Tibial artery (tissue), 4 donors: ENCODE measurements around the gene GPR35.

Source experiments
- DNase-seq, 2 donors: peaks; one replicate each; pipeline ENCODE4 v3.0.0-alpha.2; 2019
- H3K27ac ChIP-seq, 2 donors: fragments of 200-600 bp; sonication (generic) in 1 of 2; 1 replicate in 1 of 2; 2 replicates in 1 of 2; pipeline ENCODE4 v1.5.1; 2018 to 2019; ENCODE audit warnings: mild to moderate bottlenecking in 1 of 2
- H3K27me3 ChIP-seq, 2 donors: fragments of 200-600 bp; sonication (generic) in 1 of 2; one replicate each; pipeline versions ENCODE4 v1.5.1 to v1.6.0; 2016 to 2019
- H3K36me3 ChIP-seq, 3 donors: fragments of 200-600 bp; sonication (generic) in 2 of 3; one replicate each; pipeline ENCODE4 v1.5.1; 2016 to 2019; ENCODE audit warnings: mild to moderate bottlenecking in 2 of 3
- H3K4me1 ChIP-seq, 4 donors: fragments of 200-600 bp; sonication (generic) in 2 of 4; 1 replicate in 3 of 4; 2 replicates in 1 of 4; pipeline ENCODE4 v1.5.1; 2016 to 2019
- H3K4me3 ChIP-seq, 2 donors: fragments of 200-600 bp; sonication (generic) in 1 of 2; 1 replicate in 1 of 2; 2 replicates in 1 of 2; pipeline ENCODE4 v1.5.1; 2018 to 2019; ENCODE audit warnings: mild to moderate bottlenecking in 2 of 2
- H3K9me3 ChIP-seq, 3 donors: fragments of 200-600 bp; sonication (generic) in 1 of 3; one replicate each; pipeline ENCODE4 v1.5.1; 2016 to 2019
- CTCF ChIP-seq, 2 experiments: fragments of 200-600 bp in 1 of 2; fragments of 450-650 bp in 1 of 2; IDR thresholded peaks; one replicate each; pipeline ENCODE4 v1.5.1; 2017 to 2019; ENCODE audit warnings: antibody characterized with exemption in 2 of 2, mild to moderate bottlenecking in 1 of 2, moderate library complexity in 1 of 2
- intact Hi-C: fragments of 100-400 bp; cut with DNase I; formaldehyde crosslinking; loops from one replicate; pipeline ENCODE4 v1.15.0; 2023; ENCODE audit warnings: low total_unique reads

The GPR35 gene

GRCh38 chr2:240594511-240595380, 30.5 kb upstream of the GPR35 start:
- peaks cover 13 to 76% (median 62%) of the 10 kb centered on the region in 3 donors for H3K36me3 ChIP-seq
- H3K4me3 ChIP-seq = no peak overlapping the region
- peak in 1 of 2 donors; percentile 64 for DNase-seq
- H3K27me3 ChIP-seq = no peaks in the 10 kb centered on the region
- TF ChIP-seq CTCF (IDR thresholded peaks at IDR 0.05) = no peak
- intact Hi-C loops = loop anchor here (10.0 kb wide), 1 partner anchor 560 kb away; the partner anchor contains the start of gene PPP1R7
- H3K9me3 ChIP-seq = no peaks in the 10 kb centered on the region
- H3K4me1 ChIP-seq = peaks cover 0 to 31% (median 20%) of the 10 kb centered on the region in 4 donors
- H3K27ac ChIP-seq = no peak overlapping the region

- Histone ChIP-seq H3K9me3 (no peaks in the 10 kb centered on the region), H3K27ac (peak overlapping the region; percentile 7 to 43), H3K27me3 (no peaks in the 10 kb centered on the region), H3K4me3 (no peak overlapping the region), H3K4me1 (peaks cover 0 to 31% (median 20%) of the 10 kb centered on the region in 4 donors), H3K36me3 (peaks cover 13 to 76% (median 59%) of the 10 kb centered on the region in 3 donors)
- peak in 1 of 2 donors; percentile 53 for DNase-seq
- intact Hi-C loops = loop anchor here (10.0 kb wide), 1 partner anchor 559 kb away; the partner anchor contains the start of gene PPP1R7
- peak in 1 of 2 experiments; percentile 9 for TF ChIP-seq CTCF (IDR thresholded peaks at IDR 0.05)
Measured at GRCh38 chr2:240595381-240596079, 29.8 kb upstream of the GPR35 start.

DNA sequence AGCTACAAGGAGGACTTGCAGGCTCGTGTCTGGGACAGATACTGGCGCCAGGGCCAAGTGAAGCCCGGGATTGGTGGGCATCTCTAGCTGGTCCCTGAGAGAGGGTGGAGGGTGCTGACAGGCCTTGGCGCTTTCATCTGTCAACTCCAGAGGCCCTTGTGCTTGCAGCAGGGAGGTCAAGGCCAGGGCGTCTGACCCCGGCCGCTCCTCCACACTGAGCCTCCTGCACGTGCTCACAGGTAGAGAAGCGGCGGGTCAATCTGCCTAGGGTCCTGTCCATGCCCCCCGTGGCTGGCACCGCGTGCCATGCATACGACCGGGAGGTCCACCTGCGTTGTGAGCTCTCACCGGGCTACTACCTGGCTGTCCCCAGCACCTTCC, 29.2 kb upstream of the GPR35 start:
- no peaks in the 10 kb centered on the region for H3K9me3 ChIP-seq
- TF ChIP-seq CTCF (IDR thresholded peaks at IDR 0.05) = no peak
- peak overlapping the region; percentile 7 to 43 for H3K27ac ChIP-seq
- peaks cover 0 to 31% (median 20%) of the 10 kb centered on the region in 4 donors for H3K4me1 ChIP-seq
- peak in 1 of 2 donors; percentile 62 for DNase-seq
- peaks cover 13 to 76% (median 54%) of the 10 kb centered on the region in 3 donors for H3K36me3 ChIP-seq
- intact Hi-C loops = loop anchor here (10.0 kb wide), 1 partner anchor 559 kb away; the partner anchor contains the start of gene PPP1R7
- no peaks in the 10 kb centered on the region for H3K27me3 ChIP-seq
- H3K4me3 ChIP-seq = peak overlapping the region in 1 of 2 donors; percentile 21

DNA sequence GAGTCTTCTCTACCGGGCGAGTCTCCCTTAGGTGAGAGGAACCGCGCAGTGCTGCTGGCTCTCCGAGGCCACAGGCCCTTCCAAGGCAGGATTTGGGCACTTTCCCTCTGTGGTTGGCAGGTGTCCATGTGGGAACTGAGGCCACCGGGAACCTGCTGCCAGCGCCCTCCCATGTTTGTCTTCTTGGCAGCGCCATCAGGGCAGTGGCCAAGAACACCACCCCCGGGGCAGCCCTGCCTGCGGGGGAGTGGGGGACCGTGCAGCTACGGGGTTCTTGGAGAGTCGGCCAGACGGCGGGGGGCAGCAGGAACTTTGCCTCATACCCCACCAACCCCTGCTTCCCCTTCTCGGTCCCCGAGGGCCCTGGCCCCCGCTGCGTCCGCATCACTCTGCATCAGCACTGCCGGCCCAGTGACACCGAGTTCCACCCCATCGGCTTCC, 28.8 kb upstream of the GPR35 start:
- Histone ChIP-seq H3K4me3 (peak overlapping the region in 1 of 2 donors; percentile 21), H3K27me3 (no peaks in the 10 kb centered on the region), H3K36me3 (peaks cover 13 to 76% (median 50%) of the 10 kb centered on the region in 3 donors), H3K27ac (peak overlapping the region; percentile 7 to 43), H3K4me1 (peaks cover 0 to 31% (median 20%) of the 10 kb centered on the region in 4 donors), H3K9me3 (no peaks in the 10 kb centered on the region)
- DNase-seq = peak; percentile 35 to 90
- no peak for TF ChIP-seq CTCF (IDR thresholded peaks at IDR 0.05)
- intact Hi-C loops = loop anchor here (10.0 kb wide), 1 partner anchor 558 kb away; the partner anchor contains the start of gene PPP1R7

GRCh38 chr2:240597054-240597418, 28.2 kb upstream of the GPR35 start:
- TF ChIP-seq CTCF (IDR thresholded peaks at IDR 0.05) = no peak
- H3K9me3 ChIP-seq = no peaks in the 10 kb centered on the region
- no peaks in the 10 kb centered on the region for H3K27me3 ChIP-seq
- peak in 1 of 2 donors; percentile 63 for DNase-seq
- intact Hi-C loops = loop anchor here (10.0 kb wide), 1 partner anchor 558 kb away; the partner anchor contains the start of gene PPP1R7
- H3K4me1 ChIP-seq = peaks cover 0 to 31% (median 20%) of the 10 kb centered on the region in 4 donors
- no peak overlapping the region for H3K27ac ChIP-seq
- no peak overlapping the region for H3K4me3 ChIP-seq
- H3K36me3 ChIP-seq = peaks cover 13 to 76% (median 44%) of the 10 kb centered on the region in 3 donors
